ENCODE data around the gene ZPLD1. TPM values are rescaled to one million over a fixed set of nuclear protein-coding genes. Genes with fewer than 3 reads are reported as not detected.

The ZPLD1 gene
- total RNA-seq, 1 experiment from 2014 or later = not detected

DNA sequence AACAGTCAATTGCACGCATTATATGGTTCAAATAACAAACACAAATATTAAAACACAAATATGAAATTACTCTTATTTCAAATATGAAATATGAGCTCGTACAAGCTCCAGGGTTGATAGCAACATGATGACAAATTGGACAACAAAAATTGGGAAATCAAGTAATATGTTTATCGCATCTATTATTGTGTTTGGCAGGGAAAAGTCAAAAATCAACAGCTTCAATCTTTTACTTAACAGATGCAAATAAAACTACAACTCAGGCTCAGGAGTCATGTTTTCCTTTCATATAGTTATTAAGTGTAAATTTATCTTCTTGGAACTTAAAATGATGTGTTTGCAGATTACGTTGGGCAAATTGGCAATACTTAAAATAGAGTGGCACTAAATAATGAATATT, 41.4 kb downstream of the ZPLD1 start:
- no peaks in the 10 kb centered on the region; a peak in 1 of 5 replicates for H3K9me3 Mint-ChIP-seq
- Histone ChIP-seq H2AFZ (ENCODE audit: low read length) (no peak overlapping the region), H3K18ac (ENCODE audit: insufficient read length, low read depth, low read length) (no peak overlapping the region), H3K79me2 (ENCODE audit: insufficient read depth, low read length) (no peaks in the 10 kb centered on the region), H3K9ac (ENCODE audit: extremely low read depth, insufficient read length, low read length) (no peak overlapping the region), H2BK5ac (ENCODE audit: insufficient read length, low read length) (no peak overlapping the region), H3K9me3 (ENCODE audit: control insufficient read depth, low read depth, low read length) (no peaks in the 10 kb centered on the region), H3K14ac (ENCODE audit: insufficient read depth, low read length) (no peak overlapping the region), H2BK12ac (ENCODE audit: insufficient read length, low read depth, low read length) (no peak overlapping the region), H3K4ac (ENCODE audit: low read depth, low read length) (no peak overlapping the region), H3K27ac (ENCODE audit: insufficient read length, low read depth, low read length) (no peak overlapping the region), H4K91ac (ENCODE audit: insufficient read length, low read depth, low read length) (no peak overlapping the region), H3K79me1 (ENCODE audit: insufficient read depth, low read depth, low read length, poor library complexity, severe bottlenecking) (no peaks in the 10 kb centered on the region), H4K8ac (replicated peaks; ENCODE audit: insufficient read length, low read depth, low read length) (no peak overlapping the region), H2BK20ac (ENCODE audit: low read depth, low read length, poor library complexity, severe bottlenecking) (no peak overlapping the region), H2BK15ac (ENCODE audit: low read depth, low read length) (no peak overlapping the region), H2AK5ac (ENCODE audit: insufficient read length, low read length) (no peak overlapping the region), H3K4me2 (ENCODE audit: insufficient read depth, insufficient read length, low read length) (no peak overlapping the region), H3T11ph (ENCODE audit: low read length) (no peak overlapping the region), H3K27me3 (ENCODE audit: insufficient read depth, low read length) (no peaks in the 10 kb centered on the region), H3K4me1 (ENCODE audit: insufficient read depth, low read length) (no peaks in the 10 kb centered on the region), H4K5ac (ENCODE audit: insufficient read length, low read depth, low read length) (no peak overlapping the region), H4K20me1 (ENCODE audit: control insufficient read depth, insufficient read depth, insufficient read length) (no peaks in the 10 kb centered on the region), H2BK120ac (ENCODE audit: low read depth, low read length, poor library complexity, severe bottlenecking) (no peak overlapping the region), H3K56ac (ENCODE audit: insufficient read length, low read depth, low read length) (no peak overlapping the region), H3K23ac (ENCODE audit: insufficient read length, low read depth, low read length) (no peak overlapping the region), H3K23me2 (ENCODE audit: insufficient read length, low read depth, low read length, poor library complexity, severe bottlenecking) (no peaks in the 10 kb centered on the region)
- H3K27ac Mint-ChIP-seq = no peak overlapping the region
- WGBS (ENCODE audit: extremely low coverage, insufficient read length, low lambda C conversion rate) = no CpG with 5 or more reads among the region's 4 CpGs
- no peaks in the 10 kb centered on the region for H3K27me3 Mint-ChIP-seq (ENCODE audit: low read depth)
- DNase-seq = no peak
- no peaks in the 10 kb centered on the region; a peak in 1 of 7 replicates for H3K36me3 Mint-ChIP-seq (ENCODE audit: insufficient read depth in 1 of 3, low read depth in 3 of 3)
- TF ChIP-seq, protein P1, sequence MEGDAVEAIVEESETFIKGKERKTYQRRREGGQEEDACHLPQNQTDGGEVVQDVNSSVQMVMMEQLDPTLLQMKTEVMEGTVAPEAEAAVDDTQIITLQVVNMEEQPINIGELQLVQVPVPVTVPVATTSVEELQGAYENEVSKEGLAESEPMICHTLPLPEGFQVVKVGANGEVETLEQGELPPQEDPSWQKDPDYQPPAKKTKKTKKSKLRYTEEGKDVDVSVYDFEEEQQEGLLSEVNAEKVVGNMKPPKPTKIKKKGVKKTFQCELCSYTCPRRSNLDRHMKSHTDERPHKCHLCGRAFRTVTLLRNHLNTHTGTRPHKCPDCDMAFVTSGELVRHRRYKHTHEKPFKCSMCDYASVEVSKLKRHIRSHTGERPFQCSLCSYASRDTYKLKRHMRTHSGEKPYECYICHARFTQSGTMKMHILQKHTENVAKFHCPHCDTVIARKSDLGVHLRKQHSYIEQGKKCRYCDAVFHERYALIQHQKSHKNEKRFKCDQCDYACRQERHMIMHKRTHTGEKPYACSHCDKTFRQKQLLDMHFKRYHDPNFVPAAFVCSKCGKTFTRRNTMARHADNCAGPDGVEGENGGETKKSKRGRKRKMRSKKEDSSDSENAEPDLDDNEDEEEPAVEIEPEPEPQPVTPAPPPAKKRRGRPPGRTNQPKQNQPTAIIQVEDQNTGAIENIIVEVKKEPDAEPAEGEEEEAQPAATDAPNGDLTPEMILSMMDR (conservative IDR thresholded peaks at IDR 0.05) = no peak
- no peak overlapping the region for H3K4me3 Mint-ChIP-seq
- H3K4me1 Mint-ChIP-seq = peaks cover 2 to 8% of the 10 kb centered on the region in 2 experiments; a peak in 3 of 4 replicates

Data from H9 (cell line).